ENCODE results near the gene SLAMF6.
A peak's percentile ranks its signal among the peaks of the same experiment; 100 is the strongest.

The SLAMF6 gene

GRCh38 chr1:160451859-160452232, 71.2 kb downstream of the SLAMF6 start:
- H3K27me3 Mint-ChIP-seq: no peaks in the 10 kb centered on the region
- H3K9me3 Mint-ChIP-seq: no peaks in the 10 kb centered on the region
- peak overlapping the region; percentile 99 for H3K27ac Mint-ChIP-seq
- H3K4me3 Mint-ChIP-seq: peak overlapping the region; percentile 54
- H3K36me3 Mint-ChIP-seq (ENCODE audit: low read depth): peaks cover 9% of the 10 kb centered on the region
- H3K4me1 Mint-ChIP-seq (ENCODE audit: low read depth): peaks cover 88% of the 10 kb centered on the region

- peaks cover 88% of the 10 kb centered on the region for H3K4me1 Mint-ChIP-seq (ENCODE audit: low read depth)
- H3K27ac Mint-ChIP-seq: peak overlapping the region; percentile 99
- peaks cover 9% of the 10 kb centered on the region for H3K36me3 Mint-ChIP-seq (ENCODE audit: low read depth)
- H3K27me3 Mint-ChIP-seq: no peaks in the 10 kb centered on the region
- H3K9me3 Mint-ChIP-seq: no peaks in the 10 kb centered on the region
- peak overlapping the region; percentile 54 for H3K4me3 Mint-ChIP-seq
Observed at GRCh38 chr1:160451119-160451858, 71.8 kb downstream of the SLAMF6 start.

- Mint-ChIP-seq H3K27me3 (no peaks in the 10 kb centered on the region), H3K36me3 (ENCODE audit: low read depth) (peaks cover 9% of the 10 kb centered on the region), H3K9me3 (no peaks in the 10 kb centered on the region), H3K4me3 (no peak overlapping the region), H3K27ac (no peak overlapping the region), H3K4me1 (ENCODE audit: low read depth) (peaks cover 86% of the 10 kb centered on the region)
Observed at GRCh38 chr1:160449494-160449893, 73.6 kb downstream of the SLAMF6 start.

- Mint-ChIP-seq H3K4me1 (ENCODE audit: low read depth) (peaks cover 82% of the 10 kb centered on the region), H3K4me3 (peak overlapping the region; percentile 34), H3K36me3 (ENCODE audit: low read depth) (peaks cover 3% of the 10 kb centered on the region), H3K27me3 (no peaks in the 10 kb centered on the region), H3K9me3 (no peaks in the 10 kb centered on the region), H3K27ac (peak overlapping the region; percentile 56)
Observed at GRCh38 chr1:160446945-160447600, 76.0 kb downstream of the SLAMF6 start.

- no peak overlapping the region for H3K4me3 Mint-ChIP-seq
- H3K27me3 Mint-ChIP-seq: no peaks in the 10 kb centered on the region
- H3K9me3 Mint-ChIP-seq: peaks cover 16% of the 10 kb centered on the region
- H3K36me3 Mint-ChIP-seq (ENCODE audit: low read depth): peaks cover 10% of the 10 kb centered on the region
- peaks cover 69% of the 10 kb centered on the region for H3K4me1 Mint-ChIP-seq (ENCODE audit: low read depth)
- no peak overlapping the region for H3K27ac Mint-ChIP-seq
Observed at GRCh38 chr1:160439718-160440117, 83.3 kb downstream of the SLAMF6 start.

- peaks cover 24% of the 10 kb centered on the region for H3K9me3 Mint-ChIP-seq
- peak overlapping the region; percentile 67 for H3K4me3 Mint-ChIP-seq
- H3K27ac Mint-ChIP-seq: peak overlapping the region; percentile 91
Observed at GRCh38 chr1:160438935-160439334, 84.1 kb downstream of the SLAMF6 start.

GRCh38 chr1:160438317-160438918, 84.6 kb downstream of the SLAMF6 start:
- H3K9me3 Mint-ChIP-seq: peaks cover 29% of the 10 kb centered on the region

More at GRCh38 chr1:160438935-160439334, 84.1 kb downstream of the SLAMF6 start:
- H3K4me1 Mint-ChIP-seq (ENCODE audit: low read depth): peaks cover 69% of the 10 kb centered on the region
- H3K27me3 Mint-ChIP-seq: no peaks in the 10 kb centered on the region
- H3K36me3 Mint-ChIP-seq (ENCODE audit: low read depth): peaks cover 18% of the 10 kb centered on the region

GRCh38 chr1:160437432-160438316, 85.4 kb downstream of the SLAMF6 start:
- no peaks in the 10 kb centered on the region for H3K27me3 Mint-ChIP-seq
- peaks cover 31% of the 10 kb centered on the region for H3K9me3 Mint-ChIP-seq
- peak overlapping the region; percentile 91 for H3K27ac Mint-ChIP-seq
- H3K4me1 Mint-ChIP-seq (ENCODE audit: low read depth): peaks cover 70% of the 10 kb centered on the region
- H3K4me3 Mint-ChIP-seq: peak overlapping the region; percentile 67
- peaks cover 29% of the 10 kb centered on the region for H3K36me3 Mint-ChIP-seq (ENCODE audit: low read depth)

More at GRCh38 chr1:160438317-160438918, 84.6 kb downstream of the SLAMF6 start:
- Mint-ChIP-seq H3K36me3 (ENCODE audit: low read depth) (peaks cover 23% of the 10 kb centered on the region), H3K27me3 (no peaks in the 10 kb centered on the region), H3K4me3 (peak overlapping the region; percentile 67), H3K27ac (peak overlapping the region; percentile 91), H3K4me1 (ENCODE audit: low read depth) (peaks cover 69% of the 10 kb centered on the region)

GRCh38 chr1:160436966-160437365, 86.1 kb downstream of the SLAMF6 start:
- peak overlapping the region; percentile 91 for H3K27ac Mint-ChIP-seq
- H3K4me3 Mint-ChIP-seq: peak overlapping the region; percentile 59
- H3K4me1 Mint-ChIP-seq (ENCODE audit: low read depth): peaks cover 74% of the 10 kb centered on the region
- H3K9me3 Mint-ChIP-seq: peaks cover 31% of the 10 kb centered on the region
- peaks cover 29% of the 10 kb centered on the region for H3K36me3 Mint-ChIP-seq (ENCODE audit: low read depth)
- H3K27me3 Mint-ChIP-seq: no peaks in the 10 kb centered on the region

Data from stimulated activated naive CD8-positive, alpha-beta T cell treated with anti-CD3 and anti-CD28 coated beads, Interleukin-15, Interleukin-2, amounts not matched to agents 100 ng/mL and 50 ng/mL, for 24 hours (primary cell).